H1 (cell line): ENCODE data around the gene VWA3B. TPM values are rescaled to one million over a fixed set of nuclear protein-coding genes. Genes with fewer than 3 reads are reported as not detected.

ENCODE experiments used
- CTCF ChIA-PET: fragments of 300-600 bp; sonication (Branson Sonifier 250); formaldehyde crosslinking; loops from one replicate; lab custom pipeline; 2021; ENCODE audit not compliant: partially characterized antibody; lab: Charles Lee
- POLR2A ChIA-PET: fragments of 300-600 bp; sonication (Branson Sonifier 250); formaldehyde crosslinking; loops from one replicate; lab custom pipeline; 2021; ENCODE audit warnings: inconsistent platforms; ENCODE audit not compliant: partially characterized antibody; lab: Charles Lee
- DNase-seq, 2 experiments: peaks; one replicate each; pipeline versions ENCODE4 v3.0.0 to v3.0.0-alpha.2; 2010 to 2022; ENCODE audit warnings: low spot score in 2 of 2, low read depth in 1 of 2, mixed read lengths in 1 of 2
- FAIRE-seq: peaks from 2 replicates; lab custom pipeline; 2011; peaks lifted over from hg19 to GRCh38; lab: Jason Lieb, UNC
- H2AFZ ChIP-seq: 2 replicates; pipeline ENCODE4 v1.8.1; 2012; ENCODE audit warnings: low read length, inconsistent platforms
- H2AK5ac ChIP-seq: 2 replicates; pipeline ENCODE4 v1.6.1; 2013; ENCODE audit warnings: low read depth, low read length
- H2BK120ac ChIP-seq: replicated peaks from 2 replicates; pipeline ENCODE3; 2013; ENCODE audit warnings: low read depth, low read length, inconsistent platforms
- H2BK12ac ChIP-seq: 2 replicates; pipeline ENCODE4 v1.6.1; 2013; ENCODE audit warnings: low read depth, low read length
- H2BK15ac ChIP-seq: 2 replicates; pipeline ENCODE4 v1.6.1; 2013; ENCODE audit warnings: low read length
- H2BK20ac ChIP-seq: 2 replicates; pipeline ENCODE4 v1.6.1; 2013; ENCODE audit warnings: low read length
- H2BK5ac ChIP-seq: 2 replicates; pipeline ENCODE4 v1.6.1; 2013; ENCODE audit warnings: low read depth, low read length
- H3K14ac ChIP-seq: 2 replicates; pipeline ENCODE4 v1.6.1; 2013; ENCODE audit warnings: inconsistent platforms; ENCODE audit not compliant: insufficient read length
- H3K18ac ChIP-seq: 2 replicates; pipeline ENCODE4 v1.6.1; 2013; ENCODE audit warnings: low read length; ENCODE audit errors: extremely low read depth
- H3K23ac ChIP-seq: 2 replicates; pipeline ENCODE4 v1.6.1; 2013; ENCODE audit warnings: inconsistent platforms; ENCODE audit not compliant: insufficient read length
- H3K23me2 ChIP-seq: 2 replicates; pipeline ENCODE4 v1.6.1; 2013; ENCODE audit warnings: low read depth, low read length
- H3K27ac ChIP-seq: 2 replicates; pipeline ENCODE4 v1.6.1; 2011; ENCODE audit warnings: low read depth, low read length, inconsistent platforms
- H3K27me3 ChIP-seq, 4 experiments: replicated peaks in 1 of 4; 1 replicate in 1 of 4; 2 replicates in 3 of 4; pipeline versions ENCODE4 v1.6.1 to v1.8.1; 2011 to 2013; ENCODE audit warnings: low read length in 3 of 4, mild to moderate bottlenecking in 3 of 4, inconsistent platforms in 2 of 4, mixed read lengths in 2 of 4, moderate library complexity in 1 of 4; ENCODE audit not compliant: control insufficient read depth in 3 of 4, insufficient read depth in 3 of 4; ENCODE audit errors: extremely low read depth in 1 of 4
- H3K36me3 ChIP-seq, 4 experiments: 2 replicates each; pipeline versions ENCODE4 v1.6.1 to v1.8.1; 2011 to 2013; ENCODE audit warnings: mild to moderate bottlenecking in 4 of 4, low read length in 3 of 4, moderate library complexity in 2 of 4, control low read depth in 1 of 4, inconsistent platforms in 1 of 4; ENCODE audit not compliant: insufficient read depth in 4 of 4, control insufficient read depth in 2 of 4
- H3K4ac ChIP-seq: replicated peaks from 2 replicates; pipeline ENCODE3; 2013; ENCODE audit warnings: low read length, low read depth, mixed read lengths, inconsistent platforms; ENCODE audit not compliant: insufficient read length
- H3K4me1 ChIP-seq, 4 experiments: replicated peaks in 1 of 4; 1 replicate in 1 of 4; 2 replicates in 3 of 4; pipeline versions ENCODE4 v1.6.1 to v1.8.1; 2011 to 2013; ENCODE audit warnings: low read length in 3 of 4, inconsistent platforms in 2 of 4, mixed read lengths in 1 of 4; ENCODE audit not compliant: insufficient read depth in 4 of 4, control insufficient read depth in 3 of 4
- H3K4me2 ChIP-seq, 2 experiments: 2 replicates each; pipeline versions ENCODE4 v1.6.1 to v1.8.1; 2011 to 2013; ENCODE audit warnings: low read depth in 2 of 2, low read length in 2 of 2, control low read depth in 1 of 2, inconsistent platforms in 1 of 2, mild to moderate bottlenecking in 1 of 2; ENCODE audit not compliant: insufficient read depth in 1 of 2
- H3K4me3 ChIP-seq, 4 experiments: fragments of 200-600, 300-600 bp in 1 of 4; sonication (generic), shearing (Covaris generic), sonication (Bioruptor Twin) in 1 of 4; 2 replicates each; pipeline versions ENCODE4 v1.5.1 to v1.8.1; 2011 to 2016; ENCODE audit warnings: low read length in 4 of 4, low read depth in 3 of 4, control low read depth in 2 of 4, inconsistent platforms in 2 of 4, mild to moderate bottlenecking in 2 of 4, mixed read lengths in 1 of 4, moderate library complexity in 1 of 4; ENCODE audit not compliant: insufficient read depth in 2 of 4; ENCODE audit errors: extremely low read depth in 1 of 4
- H3K56ac ChIP-seq: replicated peaks from 2 replicates; pipeline ENCODE3; 2013; ENCODE audit warnings: low read depth, mild to moderate bottlenecking, mixed read lengths, low read length, inconsistent platforms; ENCODE audit not compliant: insufficient read length
- H3K79me1 ChIP-seq: 2 replicates; pipeline ENCODE4 v1.6.1; 2013; ENCODE audit warnings: low read depth, low read length, control low read depth
- H3K79me2 ChIP-seq, 2 experiments: 2 replicates each; pipeline versions ENCODE4 v1.6.1 to v1.8.1; 2012 to 2013; ENCODE audit warnings: low read length in 2 of 2, mild to moderate bottlenecking in 2 of 2, inconsistent platforms in 1 of 2; ENCODE audit not compliant: insufficient read depth in 2 of 2, control insufficient read depth in 1 of 2
- H3K9ac ChIP-seq, 4 experiments: replicated peaks in 1 of 4; 1 replicate in 1 of 4; 2 replicates in 3 of 4; pipeline versions ENCODE4 v1.6.1 to v1.8.1; 2011 to 2013; ENCODE audit warnings: low read depth in 3 of 4, low read length in 3 of 4, control low read depth in 2 of 4, mild to moderate bottlenecking in 2 of 4, moderate library complexity in 2 of 4, inconsistent platforms in 1 of 4; ENCODE audit errors: extremely low read depth in 1 of 4
- H3K9me3 ChIP-seq, 2 experiments: 2 replicates each; pipeline versions ENCODE4 v1.6.1 to v1.8.1; 2012 to 2013; ENCODE audit warnings: mild to moderate bottlenecking in 2 of 2, moderate library complexity in 2 of 2, control low read depth in 1 of 2, inconsistent platforms in 1 of 2, low read depth in 1 of 2, low read length in 1 of 2, mixed read lengths in 1 of 2; ENCODE audit not compliant: insufficient read depth in 2 of 2
- H4K20me1 ChIP-seq, 2 experiments: replicated peaks in 1 of 2; 2 replicates each; pipeline versions ENCODE3 to v1.8.1; 2011 to 2013; ENCODE audit warnings: inconsistent platforms in 2 of 2, low read length in 2 of 2, mild to moderate bottlenecking in 1 of 2; ENCODE audit not compliant: insufficient read depth in 2 of 2, control insufficient read depth in 1 of 2
- H4K5ac ChIP-seq: 2 replicates; pipeline ENCODE4 v1.6.1; 2013; ENCODE audit warnings: low read length, low read depth, mixed read lengths, inconsistent platforms; ENCODE audit not compliant: insufficient read length
- H4K8ac ChIP-seq: 2 replicates; pipeline ENCODE4 v1.8.0; 2013; ENCODE audit warnings: mild to moderate bottlenecking, moderate library complexity, low read length, inconsistent platforms; ENCODE audit not compliant: insufficient read depth; ENCODE audit errors: extremely low read depth
- H4K91ac ChIP-seq: replicated peaks from 2 replicates; pipeline ENCODE3; 2013; ENCODE audit warnings: low read length, mixed read lengths, inconsistent platforms; ENCODE audit not compliant: insufficient read length
- CHD1 ChIP-seq: IDR thresholded peaks from 2 replicates; pipeline ENCODE4 v1.6.1; 2012; ENCODE audit warnings: low read depth, low read length, improper control_type of control experiment
- CTCF ChIP-seq, 3 experiments: IDR thresholded peaks; 1 replicate in 2 of 3; 2 replicates in 1 of 3; pipeline versions ENCODE4 v1.5.1 to v1.6.1; 2011; ENCODE audit warnings: low read length in 3 of 3, mild to moderate bottlenecking in 3 of 3, inconsistent platforms in 2 of 3, low read depth in 1 of 3, moderate library complexity in 1 of 3; ENCODE audit not compliant: insufficient read depth in 1 of 3; ENCODE audit errors: control extremely low read depth in 1 of 3
- EZH2 ChIP-seq: fragments of 200-600 bp; sonication (generic); IDR thresholded peaks from 2 replicates; pipeline ENCODE4 v1.7.1; 2012; ENCODE audit warnings: low read depth, mild to moderate bottlenecking, moderate library complexity, low read length, inconsistent platforms; ENCODE audit not compliant: severe bottlenecking
- GTF2F1 ChIP-seq: IDR thresholded peaks from 2 replicates; pipeline ENCODE4 v1.6.1; 2012; ENCODE audit warnings: low read depth, low read length, improper control_type of control experiment, borderline replicate concordance
- RAD21 ChIP-seq, 2 experiments: IDR thresholded peaks in 1 of 2; conservative IDR thresholded peaks in 1 of 2; 2 replicates each; pipeline ENCODE4 v1.6.1; 2011; ENCODE audit warnings: low read depth in 2 of 2, low read length in 2 of 2, improper control_type of control experiment in 1 of 2, inconsistent platforms in 1 of 2, mild to moderate bottlenecking in 1 of 2, moderate library complexity in 1 of 2
- SRF ChIP-seq: IDR thresholded peaks from 2 replicates; pipeline ENCODE4 v1.6.1; 2011; ENCODE audit warnings: mild to moderate bottlenecking, low read depth, low read length, moderate library complexity
- TAF7 ChIP-seq: optimal IDR thresholded peaks from 2 replicates; pipeline ENCODE3; 2011; ENCODE audit warnings: low read depth, mild to moderate bottlenecking, inconsistent platforms, low read length, moderate library complexity, borderline replicate concordance
- WGBS, 2 experiments: shearing (Covaris generic) in 1 of 2; methylation state at CpG; one replicate each; pipeline versions ENCODE4 v1.1.6 to v1.1.7; 2013 to 2015; ENCODE audit warnings: low lambda C conversion rate in 2 of 2, mixed read lengths in 2 of 2, inconsistent platforms in 1 of 2, low coverage in 1 of 2, missing lambda C conversion rate in 1 of 2; ENCODE audit not compliant: insufficient replicate concordance in 2 of 2, insufficient coverage in 1 of 2, insufficient read length in 1 of 2; ENCODE audit errors: extremely low coverage in 1 of 2, missing lambda C conversion rate in 1 of 2; 5-methylcytosine and 5-hydroxymethylcytosine counted together
- polyA plus RNA-seq, 7 experiments: library from polyadenylated mRNA; depleted of rRNA in 3 of 7; stranded (reverse) in 5 of 7; unstranded in 2 of 7; fragments of >200 nt in 5 of 7; fragments of 200-250 nt in 2 of 7; gene quantifications; 1 replicate in 5 of 7; 2 replicates in 1 of 7; 4 replicates in 1 of 7; pipeline versions ENCODE4 v1.2.1 to v1.2.3, GENCODE V29; 2011 to 2013; ENCODE audit warnings: missing spikeins in 2 of 7, mixed read lengths in 2 of 7
- total RNA-seq: library from RNA; stranded (reverse); fragmentation: NEBNext Ultra II Directional; extraction: Animal tissue kit (Norgen Biotek cat#: 25700); gene quantifications from 2 replicates; pipeline ENCODE4 v1.2.1, GENCODE V29; 2021

The VWA3B gene
- total and polyA plus RNA-seq, 2 of the 8 experiments (the other 6 are each of a cell fraction or from before 2014, with no cell fraction given): not detected

GRCh38 chr2:98157557-98157956, 70.6 kb downstream of the VWA3B start:
- no peak overlapping the region for H2BK5ac ChIP-seq
- H2BK15ac ChIP-seq: no peak overlapping the region
- no peaks in the 10 kb centered on the region for H3K79me2 ChIP-seq
- H2AFZ ChIP-seq: no peak overlapping the region
- 56% methylated on average over 8 of the region's 8 CpGs; no CpG with 5 or more reads in 1 of the 2 experiments for WGBS, 2 experiments
- peak in 1 of 2 experiments; percentile 53 for DNase-seq
- no peak overlapping the region for H3K9ac ChIP-seq
- H2AK5ac ChIP-seq: no peak overlapping the region
- H4K5ac ChIP-seq: no peak overlapping the region
- no peaks in the 10 kb centered on the region for H3K23me2 ChIP-seq
- no peaks in the 10 kb centered on the region for H3K4me1 ChIP-seq
- H3K18ac ChIP-seq: no peak overlapping the region
- H2BK20ac ChIP-seq: no peak overlapping the region
- H3K27ac ChIP-seq: no peak overlapping the region
- TF ChIP-seq SRF (no peak), EZH2 (no peak), CTCF (IDR thresholded peaks at IDR 0.05; ENCODE audit: control extremely low read depth in 1 of 3, insufficient read depth in 1 of 3, low read depth in 1 of 3, low read length in 3 of 3) (peak; percentile 32 to 42 (median 37)), RAD21 (IDR thresholded peaks at IDR 0.05 in 1 of 2, conservative IDR thresholded peaks at IDR 0.05 in 1 of 2; ENCODE audit: low read depth in 2 of 2, low read length in 2 of 2) (peak; percentile 63 to 68), TAF7 (no peak), CHD1 (no peak), GTF2F1 (no peak)
- H3K4me3 ChIP-seq: no peak overlapping the region
- H3K36me3 ChIP-seq: no peaks in the 10 kb centered on the region
- no peak overlapping the region for H4K8ac ChIP-seq
- H3K23ac ChIP-seq: no peak overlapping the region
- H3K9me3 ChIP-seq: no peaks in the 10 kb centered on the region
- H3K56ac ChIP-seq: no peak overlapping the region
- ChIA-PET POLR2A (interaction anchor here (0.5 kb wide), 1 partner anchor 88 kb away, joined by 3 read pairs; no protein-coding TSS in a partner anchor), CTCF (interaction anchor here (0.7 to 1.6 kb wide), 5 partner anchors 15 to 351 kb away, joined by 3 to 7 read pairs (median 3); no protein-coding TSS in a partner anchor)
- no peak overlapping the region for H4K91ac ChIP-seq
- H2BK12ac ChIP-seq: no peak overlapping the region
- H3K4me2 ChIP-seq: no peak overlapping the region
- no peak overlapping the region for H3K14ac ChIP-seq
- no peak overlapping the region for H2BK120ac ChIP-seq
- H3K27me3 ChIP-seq: no peaks in the 10 kb centered on the region
- no peak overlapping the region for H3K4ac ChIP-seq
- H3K79me1 ChIP-seq: no peaks in the 10 kb centered on the region
- no peak for FAIRE-seq
- H4K20me1 ChIP-seq: no peaks in the 10 kb centered on the region
